HepG2 (cell line): ENCODE results near the gene SLAMF8. TPM values are rescaled to one million over a fixed set of nuclear protein-coding genes. Genes with fewer than 3 reads are reported as not detected.

ENCODE experiments used
- ATAC-seq: fragments of 200-7000 bp; cut with Tn5 transposase; 3 replicates; pipeline ENCODE4 v1.9.1; 2020; ENCODE audit warnings: mild to moderate bottlenecking, moderate library complexity
- BruUV-seq: library from RNA; stranded (reverse); fragments of 400-500 nt; replicated peaks from 2 replicates; lab custom pipeline; 2021; lab: Mats Ljungman, UMichigan
- CTCF ChIA-PET: fragments of 300-600 bp; formaldehyde crosslinking; extraction: SDS; loops from one replicate; lab custom pipeline; 2021; ENCODE audit warnings: low total read pairs, inconsistent platforms, low intra/inter-chr PET ratio; lab: Yijun Ruan, JAX
- POLR2A ChIA-PET: fragments of 350-600 bp; sonication (Branson Sonifier 250); formaldehyde crosslinking; loops from one replicate; lab custom pipeline; 2020; ENCODE audit warnings: antibody characterized with exemption, inconsistent platforms; lab: Yijun Ruan, JAX
- DNase-seq: peaks from one replicate; pipeline ENCODE4 v3.0.0-alpha.2; 2015; ENCODE audit warnings: low spot score
- FAIRE-seq: peaks from 3 replicates; lab custom pipeline; 2011; peaks lifted over from hg19 to GRCh38; lab: Jason Lieb, UNC
- H2AFZ ChIP-seq: one replicate; pipeline ENCODE4 v1.6.1; 2011; ENCODE audit warnings: low read length, inconsistent platforms
- H3K27ac ChIP-seq: fragments of 300-600 bp; 3 replicates; pipeline ENCODE4 v1.8.0; 2011; ENCODE audit warnings: mixed run types, mild to moderate bottlenecking, mixed read lengths, low read length, inconsistent platforms; ENCODE audit not compliant: insufficient read depth; ENCODE audit errors: extremely low read length
- H3K27me3 ChIP-seq, 2 experiments: fragments of 200-600 bp in 1 of 2; 2 replicates in 1 of 2; 3 replicates in 1 of 2; pipeline versions ENCODE4 v1.6.0 to v1.8.0; 2011; ENCODE audit warnings: low read length in 2 of 2, mild to moderate bottlenecking in 2 of 2, moderate library complexity in 2 of 2, inconsistent platforms in 1 of 2; ENCODE audit not compliant: insufficient read depth in 2 of 2, control insufficient read depth in 1 of 2
- H3K36me3 ChIP-seq, 2 experiments: fragments of 200-600 bp in 1 of 2; replicated peaks in 1 of 2; 2 replicates in 1 of 2; 3 replicates in 1 of 2; pipeline versions ENCODE4 v1.5.1 to v1.8.0; 2011; ENCODE audit warnings: low read length in 2 of 2, inconsistent platforms in 1 of 2; ENCODE audit not compliant: insufficient read depth in 2 of 2, control insufficient read depth in 1 of 2
- H3K4me1 ChIP-seq: 2 replicates; pipeline ENCODE4 v1.5.1; 2012; ENCODE audit warnings: low read length, inconsistent platforms; ENCODE audit not compliant: insufficient read depth
- H3K4me2 ChIP-seq: 2 replicates; pipeline ENCODE4 v1.6.0; 2011; ENCODE audit warnings: low read depth, low read length, inconsistent platforms
- H3K4me3 ChIP-seq, 3 experiments: fragments of 200-600 bp in 1 of 3; sonication (generic), shearing (Covaris generic) in 1 of 3; replicated peaks in 1 of 3; 2 replicates each; pipeline ENCODE4 v1.5.1; 2011 to 2016; ENCODE audit warnings: low read length in 3 of 3, inconsistent platforms in 2 of 3, low read depth in 2 of 3, mild to moderate bottlenecking in 2 of 3, control low read depth in 1 of 3, mixed read lengths in 1 of 3; ENCODE audit not compliant: insufficient read depth in 1 of 3
- H3K79me2 ChIP-seq: one replicate; pipeline ENCODE4 v1.6.1; 2011; ENCODE audit warnings: low read length, inconsistent platforms; ENCODE audit not compliant: insufficient read depth
- H3K9ac ChIP-seq: 2 replicates; pipeline ENCODE4 v1.6.0; 2011; ENCODE audit warnings: mild to moderate bottlenecking, low read depth, low read length, inconsistent platforms; ENCODE audit not compliant: insufficient read depth
- H3K9me3 ChIP-seq: 2 replicates; pipeline ENCODE4 v1.5.1; 2012; ENCODE audit warnings: mild to moderate bottlenecking, low read length
- H4K20me1 ChIP-seq: 2 replicates; pipeline ENCODE4 v1.6.0; 2011; ENCODE audit warnings: inconsistent platforms, mild to moderate bottlenecking, low read length, moderate library complexity; ENCODE audit not compliant: insufficient read depth
- ARID3A ChIP-seq: IDR thresholded peaks from 2 replicates; pipeline ENCODE4 v1.6.1; 2012; ENCODE audit warnings: low read depth, low read length, improper control_type of control experiment
- CTCF ChIP-seq: sonication (generic); formaldehyde crosslinking; IDR thresholded peaks from 2 replicates; pipeline ENCODE4 v1.5.0; 2020; ENCODE audit warnings: mild to moderate bottlenecking, missing genetic modification reagents, moderate library complexity
- STAG1 ChIP-seq: sonication (generic); formaldehyde crosslinking; IDR thresholded peaks from 2 replicates; pipeline ENCODE4 v1.4.0; 2020; ENCODE audit warnings: missing genetic modification reagents
- WGBS: methylation state at CpG from one replicate; pipeline ENCODE4 v1.1.6; 2017; ENCODE audit warnings: low lambda C conversion rate; 5-methylcytosine and 5-hydroxymethylcytosine counted together
- in situ Hi-C: cut with HindIII; loops from 2 replicates; pipeline ENCODE4 v1.10.0; 2017; ENCODE audit warnings: low pct_unique_long_range_greater_than_20kb; ENCODE audit not compliant: extremely low pct_ligation_motif_present
- intact Hi-C: fragments of 100-400 bp; cut with micrococcal nuclease; formaldehyde crosslinking; loops from one replicate; pipeline ENCODE4 v1.10.0; 2022; ENCODE audit not compliant: unreplicated experiment
- polyA plus RNA-seq, 8 experiments: library from polyadenylated mRNA; depleted of rRNA in 3 of 8; stranded (reverse) in 7 of 8; unstranded in 1 of 8; fragments of >200 nt; fragmentation: Illumina TruSeq in 4 of 8; extraction: Trizol in 4 of 8; gene quantifications; 2 replicates each; pipeline versions ENCODE4 v1.2.1 to v1.2.3, GENCODE V29; 2011 to 2016; ENCODE audit warnings: low read depth in 4 of 8, missing spikeins in 1 of 8, mixed read lengths in 1 of 8; ENCODE audit not compliant: insufficient read depth in 1 of 8
- total RNA-seq, 5 experiments: library from RNA; depleted of rRNA; stranded (reverse); fragments of >200 nt; fragmentation: Illumina TruSeq; extraction: Trizol; gene quantifications; 2 replicates each; pipeline ENCODE4 v1.2.3, GENCODE V29; 2016; ENCODE audit warnings: low read depth in 1 of 5

Gene SLAMF8
- total and polyA plus RNA-seq, 2 of the 13 experiments (the other 11 are each of a cell fraction or from before 2014, with no cell fraction given) = not detected

- H3K9me3 ChIP-seq = no peaks in the 10 kb centered on the region
- no peak overlapping the region for H3K4me2 ChIP-seq
- H2AFZ ChIP-seq = no peak overlapping the region
- no peak overlapping the region for H3K4me3 ChIP-seq
- in situ Hi-C loops = no loop called here
- no peaks in the 10 kb centered on the region; a peak in 1 of 5 replicates for H3K27me3 ChIP-seq
- H3K9ac ChIP-seq = no peak overlapping the region
- FAIRE-seq (peak; percentile 53), ATAC-seq (peak; percentile 53), DNase-seq (peak; percentile 16)
- H3K79me2 ChIP-seq = no peaks in the 10 kb centered on the region
- H3K4me1 ChIP-seq = no peaks in the 10 kb centered on the region
- no peaks in the 10 kb centered on the region for H4K20me1 ChIP-seq
- BruUV-seq = no TSS peak
- H3K27ac ChIP-seq = no peak overlapping the region
- intact Hi-C loops = no loop called here
- ChIA-PET CTCF (interaction anchor here (0.7 to 0.9 kb wide), 2 partner anchors 217 to 658 kb away, joined by 3 read pairs; no protein-coding TSS in a partner anchor), POLR2A (no interaction called here)
- TF ChIP-seq CTCF = peak; percentile 51
- TF ChIP-seq ARID3A = no peak
- peak; percentile 43 for TF ChIP-seq STAG1 (CRISPR knock-in tag)
- no peaks in the 10 kb centered on the region for H3K36me3 ChIP-seq
- WGBS = 4% methylated on average over 2 of the region's 2 CpGs
Observed at GRCh38 chr1:159790237-159790917, 36.3 kb upstream of the SLAMF8 start.
